H9 (cell line): ENCODE data around the gene FOXD4. TPM values are rescaled to one million over a fixed set of nuclear protein-coding genes. Genes with fewer than 3 reads are reported as not detected.
"Not testable (repeated sequence)": the region's sequence is repeated elsewhere in the genome, so short reads cannot be mapped to it uniquely, and the experiment has no call there.

Experiments
- DNase-seq: peaks from one replicate; pipeline ENCODE4 v3.0.0-alpha.2; 2017
- H2AFZ ChIP-seq: one replicate; pipeline ENCODE4 v1.6.1; 2013; ENCODE audit warnings: mild to moderate bottlenecking, low read length, control low read depth, moderate library complexity
- H2AK5ac ChIP-seq: 2 replicates; pipeline ENCODE4 v1.6.1; 2013; ENCODE audit warnings: low read length, control low read depth, mixed read lengths; ENCODE audit not compliant: insufficient read length
- H2BK120ac ChIP-seq: one replicate; pipeline ENCODE4 v1.6.1; 2013; ENCODE audit warnings: low read depth, mild to moderate bottlenecking, low read length, control low read depth, inconsistent platforms; ENCODE audit not compliant: poor library complexity, severe bottlenecking
- H2BK12ac ChIP-seq: 2 replicates; pipeline ENCODE4 v1.6.1; 2013; ENCODE audit warnings: low read length, control low read depth, mixed read lengths, low read depth; ENCODE audit not compliant: insufficient read length
- H2BK15ac ChIP-seq: 2 replicates; pipeline ENCODE4 v1.6.1; 2013; ENCODE audit warnings: low read depth, low read length, control low read depth
- H2BK20ac ChIP-seq: one replicate; pipeline ENCODE4 v1.6.1; 2013; ENCODE audit warnings: low read depth, mild to moderate bottlenecking, low read length, control low read depth, inconsistent platforms; ENCODE audit not compliant: poor library complexity, severe bottlenecking
- H2BK5ac ChIP-seq: 2 replicates; pipeline ENCODE4 v1.6.1; 2013; ENCODE audit warnings: low read length, control low read depth, mixed read lengths; ENCODE audit not compliant: insufficient read length
- H3K14ac ChIP-seq: 2 replicates; pipeline ENCODE4 v1.6.1; 2013; ENCODE audit warnings: low read length, control low read depth; ENCODE audit not compliant: insufficient read depth
- H3K18ac ChIP-seq: 2 replicates; pipeline ENCODE4 v1.6.1; 2013; ENCODE audit warnings: low read depth, mild to moderate bottlenecking, mixed read lengths, low read length, control low read depth; ENCODE audit not compliant: insufficient read length
- H3K23ac ChIP-seq: 2 replicates; pipeline ENCODE4 v1.6.1; 2013; ENCODE audit warnings: low read length, control low read depth, mixed read lengths, low read depth; ENCODE audit not compliant: insufficient read length
- H3K23me2 ChIP-seq: 2 replicates; pipeline ENCODE4 v1.6.1; 2013; ENCODE audit warnings: low read depth, mild to moderate bottlenecking, mixed read lengths, low read length, control low read depth; ENCODE audit not compliant: insufficient read length, poor library complexity, severe bottlenecking
- H3K27ac ChIP-seq: 2 replicates; pipeline ENCODE4 v1.5.1; 2013; ENCODE audit warnings: low read length, control low read depth, mixed read lengths, low read depth; ENCODE audit not compliant: insufficient read length
- H3K27me3 ChIP-seq: 2 replicates; pipeline ENCODE4 v1.6.1; 2013; ENCODE audit warnings: low read length, control low read depth, inconsistent platforms; ENCODE audit not compliant: insufficient read depth
- H3K4ac ChIP-seq: 2 replicates; pipeline ENCODE4 v1.6.1; 2013; ENCODE audit warnings: low read depth, mild to moderate bottlenecking, control low read depth, inconsistent platforms, low read length, moderate library complexity
- H3K4me1 ChIP-seq: 2 replicates; pipeline ENCODE4 v1.6.1; 2013; ENCODE audit warnings: low read length, control low read depth, inconsistent platforms; ENCODE audit not compliant: insufficient read depth
- H3K4me2 ChIP-seq: 2 replicates; pipeline ENCODE4 v1.6.1; 2013; ENCODE audit warnings: low read length, control low read depth, mixed read lengths; ENCODE audit not compliant: insufficient read length, insufficient read depth
- H3K56ac ChIP-seq: 2 replicates; pipeline ENCODE4 v1.6.1; 2013; ENCODE audit warnings: low read depth, mild to moderate bottlenecking, mixed read lengths, low read length, control low read depth; ENCODE audit not compliant: insufficient read length
- H3K79me1 ChIP-seq: 2 replicates; pipeline ENCODE4 v1.6.1; 2013; ENCODE audit warnings: low read depth, mild to moderate bottlenecking, moderate library complexity, low read length, control low read depth, inconsistent platforms; ENCODE audit not compliant: insufficient read depth, poor library complexity, severe bottlenecking
- H3K79me2 ChIP-seq: 2 replicates; pipeline ENCODE4 v1.6.1; 2013; ENCODE audit warnings: low read length, control low read depth, inconsistent platforms; ENCODE audit not compliant: insufficient read depth
- H3K9ac ChIP-seq: 2 replicates; pipeline ENCODE4 v1.6.1; 2013; ENCODE audit warnings: low read length, control low read depth, mixed read lengths; ENCODE audit not compliant: insufficient read length; ENCODE audit errors: extremely low read depth
- H3K9me3 ChIP-seq: one replicate; pipeline ENCODE4 v1.6.1; 2013; ENCODE audit warnings: low read depth, low read length, inconsistent platforms; ENCODE audit not compliant: control insufficient read depth
- H3T11ph ChIP-seq: one replicate; pipeline ENCODE4 v1.6.1; 2013; ENCODE audit warnings: mild to moderate bottlenecking, low read length, control low read depth, inconsistent platforms
- H4K20me1 ChIP-seq: one replicate; pipeline ENCODE4 v1.6.1; 2013; ENCODE audit not compliant: control insufficient read depth, insufficient read length, insufficient read depth
- H4K5ac ChIP-seq: 2 replicates; pipeline ENCODE4 v1.6.1; 2013; ENCODE audit warnings: low read depth, mild to moderate bottlenecking, mixed read lengths, low read length, control low read depth; ENCODE audit not compliant: insufficient read length
- H4K8ac ChIP-seq: replicated peaks from 2 replicates; pipeline ENCODE4 v1.6.1; 2013; ENCODE audit warnings: low read length, control low read depth, mixed read lengths, low read depth; ENCODE audit not compliant: insufficient read length
- H4K91ac ChIP-seq: 2 replicates; pipeline ENCODE4 v1.6.1; 2013; ENCODE audit warnings: low read depth, mild to moderate bottlenecking, moderate library complexity, mixed read lengths, low read length, control low read depth; ENCODE audit not compliant: insufficient read length
- H3K27ac Mint-ChIP-seq, 3 experiments: 2 replicates in 2 of 3; 3 replicates in 1 of 3; pipeline ENCODE4 v1.8.0; 2020 to 2021; ENCODE audit warnings: mixed read lengths in 3 of 3, mild to moderate bottlenecking in 1 of 3, moderate library complexity in 1 of 3
- H3K27me3 Mint-ChIP-seq: 2 replicates; pipeline ENCODE4 v1.8.0; 2021; ENCODE audit warnings: low read depth, mild to moderate bottlenecking, moderate library complexity, mixed read lengths
- H3K36me3 Mint-ChIP-seq, 3 experiments: 2 replicates in 2 of 3; 3 replicates in 1 of 3; pipeline ENCODE4 v1.8.0; 2020 to 2021; ENCODE audit warnings: low read depth in 3 of 3, mixed read lengths in 3 of 3; ENCODE audit not compliant: insufficient read depth in 1 of 3
- H3K4me1 Mint-ChIP-seq, 2 experiments: 2 replicates each; pipeline ENCODE4 v1.8.0; 2020; ENCODE audit warnings: mixed read lengths in 2 of 2
- H3K4me3 Mint-ChIP-seq, 2 experiments: 2 replicates in 1 of 2; 3 replicates in 1 of 2; pipeline ENCODE4 v1.8.0; 2020 to 2021; ENCODE audit warnings: mild to moderate bottlenecking in 2 of 2, mixed read lengths in 2 of 2, moderate library complexity in 1 of 2
- H3K9me3 Mint-ChIP-seq, 2 experiments: 2 replicates in 1 of 2; 3 replicates in 1 of 2; pipeline ENCODE4 v1.8.0; 2020; ENCODE audit warnings: mild to moderate bottlenecking in 2 of 2, mixed read lengths in 2 of 2, moderate library complexity in 1 of 2
- WGBS: extraction: QIAGEN DNeasy Blood & Tissue Kit; methylation state at CpG from one replicate; pipeline ENCODE4 v1.1.7; 2013; ENCODE audit warnings: missing lambda C conversion rate, low lambda C conversion rate, mixed read lengths; ENCODE audit not compliant: insufficient read length; ENCODE audit errors: extremely low coverage; 5-methylcytosine and 5-hydroxymethylcytosine counted together
- total RNA-seq: library from RNA; stranded (reverse); gene quantifications from 2 replicates; pipeline ENCODE4 v1.2.1, GENCODE V29; 2021

The FOXD4 gene
- total RNA-seq, 1 experiment from 2014 or later, result 0.20 TPM

DNA sequence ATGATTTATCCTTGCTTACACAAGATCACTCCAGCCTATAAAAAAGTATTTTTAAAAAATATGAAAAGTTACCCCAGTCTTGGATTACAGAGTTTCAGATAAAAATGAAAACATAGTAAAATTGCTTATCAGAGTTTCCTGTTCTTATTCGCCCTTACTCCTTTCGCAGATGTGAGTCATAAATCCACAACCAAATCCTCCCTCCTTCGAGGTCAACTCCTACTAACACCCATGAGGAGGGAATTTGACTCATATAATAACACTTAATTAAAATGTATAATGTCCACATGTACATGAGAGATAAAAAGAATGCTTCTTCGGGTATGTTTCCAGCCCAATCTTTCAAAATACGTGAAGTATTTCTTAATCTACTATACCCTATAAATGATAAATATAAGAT is 23.9 kb downstream of the FOXD4 start:
- not testable (repeated sequence) for H3K36me3 Mint-ChIP-seq, H3K56ac ChIP-seq, H3K27ac Mint-ChIP-seq, H2AFZ ChIP-seq, H3K4me2 ChIP-seq, H2BK15ac ChIP-seq, H3K4ac ChIP-seq, H3K14ac ChIP-seq, H3K27ac ChIP-seq, H3K4me3 Mint-ChIP-seq, H3K9ac ChIP-seq, H3K79me1 ChIP-seq, H3K9me3 ChIP-seq, H3K79me2 ChIP-seq, H2BK12ac ChIP-seq, H4K91ac ChIP-seq, H3K27me3 Mint-ChIP-seq, H3K18ac ChIP-seq, H3K4me1 Mint-ChIP-seq, H2BK20ac ChIP-seq, H3K23me2 ChIP-seq, H3K23ac ChIP-seq, H4K20me1 ChIP-seq, H3K9me3 Mint-ChIP-seq, H4K5ac ChIP-seq, H2BK5ac ChIP-seq, DNase-seq, H2AK5ac ChIP-seq, H4K8ac ChIP-seq, H3K27me3 ChIP-seq, H3T11ph ChIP-seq, H2BK120ac ChIP-seq, H3K4me1 ChIP-seq
- WGBS, result no CpG with 5 or more reads among the region's 5 CpGs

DNA sequence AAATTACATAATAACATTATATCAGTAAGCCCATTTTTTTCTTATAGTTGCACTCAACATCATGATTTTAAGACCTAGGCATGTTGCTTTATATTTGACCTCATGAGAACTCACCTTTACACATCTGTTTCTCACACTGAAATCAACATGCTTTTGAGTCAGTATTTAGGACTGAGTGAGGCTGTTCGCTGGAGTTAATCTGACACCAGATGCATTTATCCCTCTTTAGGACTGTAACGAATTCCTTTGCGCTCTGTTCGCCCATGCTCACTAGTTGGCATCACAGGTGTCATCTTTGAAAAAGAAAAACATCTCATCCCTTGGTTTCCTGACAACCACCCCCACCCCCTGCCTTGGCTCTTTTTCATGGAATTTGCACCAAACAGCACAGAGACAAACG is 24.3 kb downstream of the FOXD4 start:
- not testable (repeated sequence) for H4K20me1 ChIP-seq, H3K9me3 Mint-ChIP-seq, H3K27ac ChIP-seq, H3K79me2 ChIP-seq, H3K56ac ChIP-seq, H2BK120ac ChIP-seq, H3K9ac ChIP-seq, H2BK15ac ChIP-seq, H3K23ac ChIP-seq, H3K4me2 ChIP-seq, H4K91ac ChIP-seq, H3K27ac Mint-ChIP-seq, H4K5ac ChIP-seq, H4K8ac ChIP-seq, DNase-seq, H3K4me3 Mint-ChIP-seq, H3K9me3 ChIP-seq, H3K4me1 ChIP-seq, H3K4ac ChIP-seq, H3K18ac ChIP-seq, H3T11ph ChIP-seq, H3K23me2 ChIP-seq, H3K36me3 Mint-ChIP-seq, H3K4me1 Mint-ChIP-seq, H2BK20ac ChIP-seq, H3K27me3 ChIP-seq, H3K79me1 ChIP-seq, H2AFZ ChIP-seq, H3K14ac ChIP-seq, H3K27me3 Mint-ChIP-seq, H2AK5ac ChIP-seq, H2BK12ac ChIP-seq, H2BK5ac ChIP-seq
- WGBS, result no CpG with 5 or more reads among the region's 5 CpGs
